ENCODE data around the gene DIS3L2.

DNA sequence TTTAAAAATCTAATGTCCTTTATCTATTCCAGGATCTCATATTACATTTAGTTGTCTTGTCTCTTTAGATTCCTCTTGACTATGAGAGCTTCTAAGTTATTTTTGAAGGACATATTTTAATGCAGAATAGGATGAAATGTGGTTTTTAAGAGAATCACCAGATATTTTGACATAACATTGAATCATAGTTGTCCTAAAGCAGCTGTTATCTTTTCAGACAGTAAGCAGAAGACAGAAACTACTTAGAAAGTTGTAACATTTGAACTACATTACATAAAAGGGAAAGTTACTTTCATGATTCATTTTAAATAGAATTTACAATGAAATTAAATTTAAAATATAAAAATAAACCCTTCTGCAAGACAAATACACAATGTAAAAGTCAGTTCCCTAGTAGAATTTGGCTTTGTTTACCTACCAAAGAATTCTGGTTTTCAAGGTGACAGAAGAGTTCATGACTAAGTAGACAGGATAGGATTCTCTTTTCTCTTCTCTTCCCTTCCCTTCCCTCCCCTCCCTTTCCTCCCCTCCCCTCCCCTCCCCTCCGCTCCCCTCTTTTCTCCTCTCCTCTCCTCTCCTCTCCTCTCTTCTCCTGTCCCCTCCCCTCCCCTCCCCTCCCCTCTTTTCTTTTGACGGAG is 186.0 kb downstream of the DIS3L2 start:
- no peak for TF ChIP-seq CTCF (IDR thresholded peaks at IDR 0.05)
- TF ChIP-seq POLR2A (IDR thresholded peaks at IDR 0.05), result no peak
- TF ChIP-seq EP300 (IDR thresholded peaks at IDR 0.05), result no peak
